Osteoblast (primary cell): ENCODE results near the gene NINJ1. TPM values are rescaled to one million over a fixed set of nuclear protein-coding genes. Genes with fewer than 3 reads are reported as not detected.
A peak's percentile ranks its signal among the peaks of the same experiment; 100 is the strongest.

Source experiments
- DNase-seq: peaks from one replicate; pipeline ENCODE4 v3.0.0; 2011; ENCODE audit warnings: low spot score, mixed read lengths; ENCODE audit not compliant: insufficient read length; ENCODE audit errors: missing footprints
- H2AFZ ChIP-seq: 2 replicates; pipeline ENCODE4 v1.6.0; 2011; ENCODE audit warnings: mild to moderate bottlenecking, low read length
- H3K27ac ChIP-seq: 2 replicates; pipeline ENCODE4 v1.5.1; 2011; ENCODE audit warnings: mild to moderate bottlenecking, low read depth, low read length, moderate library complexity
- H3K27me3 ChIP-seq: 2 replicates; pipeline ENCODE4 v1.6.0; 2012; ENCODE audit warnings: mild to moderate bottlenecking, control low read depth, inconsistent platforms, low read length, moderate library complexity; ENCODE audit not compliant: insufficient read depth
- H3K36me3 ChIP-seq: 2 replicates; pipeline ENCODE4 v1.5.1; 2011; ENCODE audit warnings: mild to moderate bottlenecking, low read length, control low read depth, moderate library complexity; ENCODE audit not compliant: insufficient read depth
- H3K4me1 ChIP-seq: 2 replicates; pipeline ENCODE4 v1.5.1; 2011; ENCODE audit warnings: mild to moderate bottlenecking, low read length, control low read depth, moderate library complexity; ENCODE audit not compliant: insufficient read depth
- H3K4me2 ChIP-seq: 2 replicates; pipeline ENCODE4 v1.6.0; 2011; ENCODE audit warnings: mild to moderate bottlenecking, low read length; ENCODE audit not compliant: insufficient read depth
- H3K4me3 ChIP-seq: fragments of 200-600 bp; sonication (generic); 3 replicates; pipeline ENCODE4 v1.5.1; 2012; ENCODE audit warnings: mild to moderate bottlenecking, low read length, inconsistent platforms; ENCODE audit not compliant: insufficient read depth
- H3K79me2 ChIP-seq: 2 replicates; pipeline ENCODE4 v1.6.0; 2012; ENCODE audit warnings: mild to moderate bottlenecking, low read length, control low read depth, inconsistent platforms; ENCODE audit not compliant: insufficient read depth
- H3K9me3 ChIP-seq: 2 replicates; pipeline ENCODE4 v1.5.1; 2011; ENCODE audit warnings: low read depth, low read length, control low read depth
- H4K20me1 ChIP-seq: 2 replicates; pipeline ENCODE4 v1.6.0; 2012; ENCODE audit warnings: mild to moderate bottlenecking, low read length, control low read depth; ENCODE audit not compliant: insufficient read depth
- CTCF ChIP-seq: IDR thresholded peaks from 2 replicates; pipeline ENCODE4 v1.5.1; 2011; ENCODE audit warnings: mild to moderate bottlenecking, low read depth, low read length, moderate library complexity; ENCODE audit errors: extremely low read depth
- total RNA-seq: library from RNA; depleted of rRNA; stranded (reverse); fragments of >200 nt; gene quantifications from 2 replicates; pipeline ENCODE4 v1.2.3, GENCODE V29; 2012

The NINJ1 gene
- total RNA-seq, 1 donor, result 34.7 TPM

- Histone ChIP-seq H3K27me3 (no peaks in the 10 kb centered on the region), H3K36me3 (peaks cover 2% of the 10 kb centered on the region), H3K27ac (no peak overlapping the region), H3K4me3 (no peak overlapping the region), H3K9me3 (no peaks in the 10 kb centered on the region), H3K79me2 (peaks cover 2% of the 10 kb centered on the region), H4K20me1 (no peaks in the 10 kb centered on the region), H3K4me1 (peaks cover 13% of the 10 kb centered on the region), H2AFZ (no peak overlapping the region), H3K4me2 (no peak overlapping the region)
- peak; percentile 76 for DNase-seq
- no peak for TF ChIP-seq CTCF
These were observed 12.5 kb downstream of the NINJ1 start for GRCh38 chr9:93121316-93122241.

GRCh38 chr9:93120846-93121315 lies 13.2 kb downstream of the NINJ1 start:
- Histone ChIP-seq H3K79me2 (no peaks in the 10 kb centered on the region), H3K9me3 (no peaks in the 10 kb centered on the region), H3K4me2 (no peak overlapping the region), H3K4me3 (no peak overlapping the region), H3K36me3 (peaks cover 2% of the 10 kb centered on the region), H3K4me1 (peaks cover 19% of the 10 kb centered on the region), H2AFZ (no peak overlapping the region), H3K27me3 (no peaks in the 10 kb centered on the region), H3K27ac (no peak overlapping the region), H4K20me1 (no peaks in the 10 kb centered on the region)
- no peak for TF ChIP-seq CTCF
- peak; percentile 79 for DNase-seq

GRCh38 chr9:93119953-93120845 lies 13.9 kb downstream of the NINJ1 start:
- Histone ChIP-seq H3K4me3 (peak overlapping the region; percentile 30), H3K9me3 (no peaks in the 10 kb centered on the region), H2AFZ (peak overlapping the region; percentile 63), H3K79me2 (no peaks in the 10 kb centered on the region), H3K27me3 (no peaks in the 10 kb centered on the region), H3K4me1 (peaks cover 19% of the 10 kb centered on the region), H3K36me3 (peaks cover 2% of the 10 kb centered on the region), H3K27ac (peak overlapping the region; percentile 66), H3K4me2 (peak overlapping the region; percentile 65), H4K20me1 (no peaks in the 10 kb centered on the region)
- TF ChIP-seq CTCF, result peak; percentile 26
- peak; percentile 99 for DNase-seq

GRCh38 chr9:93119703-93119952 lies 14.4 kb downstream of the NINJ1 start:
- Histone ChIP-seq H3K4me3 (peak overlapping the region; percentile 30), H3K36me3 (peaks cover 2% of the 10 kb centered on the region), H4K20me1 (no peaks in the 10 kb centered on the region), H3K27ac (peak overlapping the region; percentile 66), H3K4me2 (peak overlapping the region; percentile 65), H3K27me3 (no peaks in the 10 kb centered on the region), H2AFZ (peak overlapping the region; percentile 63), H3K79me2 (no peaks in the 10 kb centered on the region), H3K9me3 (no peaks in the 10 kb centered on the region), H3K4me1 (peaks cover 19% of the 10 kb centered on the region)
- TF ChIP-seq CTCF, result no peak
- DNase-seq, result no peak
